Heart right ventricle (tissue), 16 donors: Measurements from ENCODE around the gene ARID3C. TPM values are rescaled to one million over a fixed set of nuclear protein-coding genes. Genes with fewer than 3 reads are reported as not detected.

ENCODE experiments used
- ATAC-seq, 8 donors: fragments of 200-7000 bp; cut with Tn5 transposase; one replicate each; pipeline ENCODE4 v1.9.1; 2020; ENCODE audit warnings: mild to moderate bottlenecking in 8 of 8, moderate library complexity in 8 of 8, moderate number of reproducible peaks in 1 of 8
- DNase-seq, 2 donors: peaks; one replicate each; pipeline ENCODE4 v3.0.0-alpha.2; 2020
- H3K27ac ChIP-seq, 10 donors: fragments of 200-600 bp; sonication (generic) in 2 of 10; one replicate each; pipeline versions ENCODE4 v1.5.0 to v1.8.0; 2020 to 2022; ENCODE audit warnings: mild to moderate bottlenecking in 3 of 10
- H3K27me3 ChIP-seq, 7 donors: fragments of 200-600 bp; one replicate each; pipeline ENCODE4 v1.8.0; 2021 to 2022; ENCODE audit warnings: mild to moderate bottlenecking in 2 of 7
- H3K36me3 ChIP-seq, 9 donors: fragments of 200-600 bp; sonication (generic) in 1 of 9; one replicate each; pipeline versions ENCODE4 v1.5.0 to v1.8.0; 2020 to 2022; ENCODE audit warnings: mild to moderate bottlenecking in 2 of 9
- H3K4me1 ChIP-seq, 9 donors: fragments of 200-600 bp; sonication (generic) in 1 of 9; one replicate each; pipeline versions ENCODE4 v1.5.0 to v1.8.0; 2020 to 2022; ENCODE audit warnings: mild to moderate bottlenecking in 4 of 9
- H3K4me3 ChIP-seq, 10 donors: fragments of 200-600 bp; sonication (generic) in 2 of 10; one replicate each; pipeline versions ENCODE4 v1.5.0 to v1.8.0; 2020 to 2022; ENCODE audit warnings: mild to moderate bottlenecking in 7 of 10, moderate library complexity in 2 of 10
- H3K9me3 ChIP-seq, 11 donors: fragments of 200-600 bp in 10 of 11; sonication (generic) in 2 of 11; one replicate each; pipeline versions ENCODE4 v1.5.0 to v1.8.0; 2013 to 2022; ENCODE audit warnings: mild to moderate bottlenecking in 2 of 11, control low read depth in 1 of 11, moderate library complexity in 1 of 11
- CTCF ChIP-seq, 9 donors: fragments of 200-600 bp; sonication (generic) in 2 of 9; IDR thresholded peaks; one replicate each; pipeline versions ENCODE4 v1.5.0 to v1.8.0; 2021 to 2022; ENCODE audit warnings: antibody characterized with exemption in 9 of 9, mild to moderate bottlenecking in 5 of 9, moderate library complexity in 1 of 9
- WGBS, 2 donors: extraction: QIAGEN DNeasy Blood & Tissue Kit; methylation state at CpG; one replicate each; pipeline ENCODE4 v1.1.7; 2013; ENCODE audit warnings: inconsistent platforms in 1 of 2; 5-methylcytosine and 5-hydroxymethylcytosine counted together
- intact Hi-C, 10 donors: fragments of 100-400 bp; cut with DNase I; formaldehyde crosslinking; loops; one replicate each; pipeline versions ENCODE4 v1.11.1 to v1.14.2; 2022
- polyA plus RNA-seq, 2 donors: library from polyadenylated mRNA; stranded (reverse); fragments of 200-250 nt; gene quantifications; one replicate each; pipeline ENCODE4 v1.2.3, GENCODE V29; 2013
- total RNA-seq, 10 donors: library from RNA; stranded (reverse); fragmentation: NEBNext Ultra II Directional in 3 of 10; extraction: Animal tissue kit (Norgen Biotek cat#: 25700) in 3 of 10; gene quantifications; one replicate each; pipeline versions ENCODE4 v1.2.1 to v1.2.4, GENCODE V29; 2021 to 2023
- donor health status: Arrhythmogenic right ventricular cardiomyopathy.
- donor health status: ischemic (EF 13 %, LVEDD 7.1; RV severe dilation, severe dysfunction).
- donor health status: healthy with polysubstance abuse.
- donor health status: DM: no; HTN: yes; CAD: no.
- donor health status: DM: no; HTN: no; CAD: no.
- donor health status: ischemic (EF 25% LVEDD 6.9; RV normal size, moderate dysfunction).
- donor health status: ischemic (EF 25% LVEDD 5.7; RV mildly dilated, moderate dysfunction).
- donor health status: healthy.
- donor health status: DM: yes; HTN: yes; CAD: no.
- donor health status: Ischemic cardiomyopathy.
- donor health status: ischemic (EF 35%, LVEDD 5.7; RV mildly dilated, moderate dysfunction).
- donor health status: nonischemic (EF 11% LVEDD 7.7; RV severe dilation, severe dysfunction).
- donor health status: DM: yes; HTN: yes; CAD: no.
- donor health status: PGD.
- donor health status: ischemic (EF 29% LVEDD 5.4; RV normal size, mild dysfunction).
- donor health status: nonischemic (EF 23%, LVEDD 6.1; RV moderate dilation, normal function).

Gene ARID3C
- total and polyA plus RNA-seq, 12 donors, result not detected

GRCh38 chr9:34664281-34665066, 35.6 kb upstream of the ARID3C start:
- peaks cover 0 to 53% (median 15%) of the 10 kb centered on the region in 9 donors for H3K36me3 ChIP-seq
- TF ChIP-seq CTCF (IDR thresholded peaks at IDR 0.05), result peak; percentile 53 to 92 (median 79)
- peak overlapping the region; percentile 38 to 100 (median 97) for H3K27ac ChIP-seq
- peak overlapping the region; percentile 45 to 95 (median 72) for H3K4me3 ChIP-seq
- peak; percentile 85 for DNase-seq
- intact Hi-C loops, result loop anchor here in 4 of 10 donors (2.0 to 5.0 kb wide), 2 partner anchors 16 to 38 kb away; no protein-coding TSS in a partner anchor
- H3K27me3 ChIP-seq, result no peaks in the 10 kb centered on the region
- ATAC-seq, result peak; percentile 27 to 64 (median 52)
- peaks cover 0 to 2% (median 0%) of the 10 kb centered on the region in 11 donors for H3K9me3 ChIP-seq
- 11 to 15% methylated on average over 18 of the region's 18 CpGs for WGBS, 2 donors
- H3K4me1 ChIP-seq, result peaks cover 0 to 29% (median 14%) of the 10 kb centered on the region in 9 donors

GRCh38 chr9:34663303-34663605, 34.4 kb upstream of the ARID3C start:
- ATAC-seq, result no peak
- TF ChIP-seq CTCF (IDR thresholded peaks at IDR 0.05), result no peak
- DNase-seq, result no peak
- Histone ChIP-seq H3K4me1 (peaks cover 0 to 29% (median 14%) of the 10 kb centered on the region in 9 donors), H3K9me3 (no peaks in the 10 kb centered on the region), H3K27me3 (no peaks in the 10 kb centered on the region), H3K4me3 (no peak overlapping the region), H3K27ac (peak overlapping the region in 2 of 10 donors; percentile 31 to 98), H3K36me3 (peaks cover 0 to 58% (median 15%) of the 10 kb centered on the region in 9 donors)
- intact Hi-C loops, result loop anchor here in 3 of 10 donors (5.0 kb wide), 1 partner anchor 39 kb away; no protein-coding TSS in a partner anchor

DNA sequence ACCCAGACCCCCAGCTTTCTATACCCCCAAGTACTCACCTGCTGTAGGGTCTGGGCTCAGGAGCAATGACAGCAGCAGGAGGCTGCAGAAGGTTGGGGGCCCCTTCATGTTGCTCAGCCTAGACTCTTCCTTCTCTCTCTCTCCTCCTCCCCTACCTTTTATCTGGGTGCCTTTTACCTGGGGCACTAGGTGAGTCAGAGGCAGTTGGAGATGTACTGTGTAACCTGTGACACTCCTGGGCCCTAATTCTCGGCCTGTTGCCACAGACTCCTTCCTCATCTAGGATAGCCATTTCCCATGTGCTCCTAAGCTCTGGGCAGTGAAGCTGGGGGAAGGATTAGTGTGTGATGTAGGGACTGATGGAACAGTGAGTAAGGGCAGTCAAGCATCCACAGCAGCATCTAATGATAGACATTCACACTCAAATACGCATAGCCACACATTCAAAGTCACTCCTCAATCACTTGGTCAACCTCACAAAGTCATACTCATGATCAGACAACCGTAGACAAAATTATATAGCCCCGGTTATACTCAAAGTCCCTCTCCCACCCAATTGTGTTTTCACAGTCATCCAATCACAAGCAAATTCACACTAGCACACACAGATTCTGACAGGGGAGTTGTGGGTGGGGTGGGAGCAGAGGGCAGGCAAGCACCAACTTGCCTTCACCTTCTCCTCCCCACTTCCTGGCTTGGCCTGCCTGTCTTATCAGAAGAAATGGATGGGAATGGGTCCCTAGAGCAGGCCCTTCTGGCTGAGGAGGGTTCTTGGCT, 33.8 kb upstream of the ARID3C start, which contains the start of gene CCL27:
Gene CCL27, minus strand, starts transcription at position 132 of the 777 bp plus-strand sequence. Its CDS starts 24 bp downstream, at position 108.
- ATAC-seq (no peak), DNase-seq (no peak)
- H3K27ac ChIP-seq, result peak within 1 kb of the TSS in 2 of 10 donors; percentile 31 to 98
- no peak for TF ChIP-seq CTCF (IDR thresholded peaks at IDR 0.05)
- no peaks in the 10 kb centered on the region for H3K9me3 ChIP-seq
- H3K4me1 ChIP-seq, result peaks cover 0 to 29% (median 14%) of the 10 kb centered on the region in 9 donors
- no peak within 1 kb of the TSS for H3K4me3 ChIP-seq
- H3K27me3 ChIP-seq, result no peaks in the 10 kb centered on the region
- intact Hi-C loops, result loop anchor here in 3 of 10 donors (5.0 kb wide), 1 partner anchor 40 kb away; no protein-coding TSS in a partner anchor
- 89 to 91% methylated on average over 4 of the region's 4 CpGs for WGBS, 2 donors
- H3K36me3 ChIP-seq, result peaks cover 0 to 58% (median 15%) of the 10 kb centered on the region in 9 donors

- Histone ChIP-seq H3K27me3 (no peaks in the 10 kb centered on the region), H3K36me3 (peaks cover 0 to 69% (median 15%) of the 10 kb centered on the region in 9 donors), H3K27ac (no peak overlapping the region), H3K9me3 (no peaks in the 10 kb centered on the region), H3K4me3 (no peak overlapping the region), H3K4me1 (peaks cover 4 to 25% (median 15%) of the 10 kb centered on the region in 9 donors)
- ATAC-seq (no peak), DNase-seq (no peak)
- 95 to 96% methylated on average over 8 of the region's 8 CpGs for WGBS, 2 donors
- intact Hi-C loops, result loop anchor here in 3 of 10 donors (5.0 kb wide), 1 partner anchor 43 kb away; no protein-coding TSS in a partner anchor
- TF ChIP-seq CTCF (IDR thresholded peaks at IDR 0.05), result no peak
These were observed 30.9 kb upstream of the ARID3C start for GRCh38 chr9:34659592-34660253.
